Measurements from ENCODE around the gene TRPM4.

The TRPM4 gene

DNA sequence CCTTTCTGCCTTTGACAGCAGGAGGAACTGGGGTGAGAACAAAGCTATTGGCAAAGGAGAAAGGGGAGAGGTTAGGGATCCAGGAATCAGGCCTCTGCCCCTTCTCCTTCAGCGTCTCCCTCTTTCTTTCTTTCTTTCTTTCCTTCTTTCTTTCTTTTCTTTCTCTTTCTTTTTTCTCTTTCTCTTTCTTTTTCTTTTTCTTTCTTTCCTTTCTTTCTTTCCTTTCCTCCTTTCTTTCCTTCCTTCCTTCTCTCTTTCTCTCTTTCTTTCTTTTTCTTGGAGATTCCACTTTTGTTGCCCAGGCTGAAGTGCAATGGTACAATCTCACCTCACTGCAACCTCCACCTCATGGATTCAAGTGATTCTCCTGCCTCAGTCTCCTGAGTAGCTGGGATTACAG, 75.6 kb downstream of the TRPM4 start:
- POLR2A ChIA-PET = no interaction called here

GRCh38 chr19:49241769-49242168, 84.2 kb downstream of the TRPM4 start:
- TF ChIP-seq ZNF384 (IDR thresholded peaks at IDR 0.05) = 0 out of 2 replicates have a peak, but pooled peaks have one; percentile 11
- TF ChIP-seq FOXK2 (IDR thresholded peaks at IDR 0.05) = no peak
- TF ChIP-seq FOXA1 (IDR thresholded peaks at IDR 0.05) = no peak
- ChIA-PET CTCF (interaction anchor here (0.6 to 0.8 kb wide), 2 partner anchors 55 to 95 kb away, joined by 3 read pairs; no protein-coding TSS in a partner anchor), POLR2A (no interaction called here)
- DNase-seq (ENCODE audit: extremely low spot score) = no peak

More for the DNA sequence above, 75.6 kb downstream of the TRPM4 start:
- CTCF ChIA-PET = no interaction called here
- no peak for DNase-seq (ENCODE audit: extremely low spot score)
- TF ChIP-seq PKNOX1 (IDR thresholded peaks at IDR 0.05) = no peak
- no peak for TF ChIP-seq BHLHE40 (IDR thresholded peaks at IDR 0.05; ENCODE audit: borderline replicate concordance)
- TF ChIP-seq SP1 (IDR thresholded peaks at IDR 0.05) = no peak
- TF ChIP-seq CTBP1 (IDR thresholded peaks at IDR 0.05; ENCODE audit: borderline replicate concordance) = no peak
- TF ChIP-seq FOXK2 (IDR thresholded peaks at IDR 0.05) = no peak
- no peak for TF ChIP-seq SUZ12 (IDR thresholded peaks at IDR 0.05)
- TF ChIP-seq ARNT (IDR thresholded peaks at IDR 0.05) = no peak
- no peak for TF ChIP-seq HDGF (IDR thresholded peaks at IDR 0.05; ENCODE audit: borderline replicate concordance)
- TF ChIP-seq FOXA1 (IDR thresholded peaks at IDR 0.05) = no peak
- TF ChIP-seq NFRKB (IDR thresholded peaks at IDR 0.05) = no peak
- TF ChIP-seq L3MBTL2 (conservative IDR thresholded peaks at IDR 0.05) = no peak
- TF ChIP-seq LEF1 (IDR thresholded peaks at IDR 0.05; ENCODE audit: borderline replicate concordance) = no peak
- no peak for TF ChIP-seq ZNF384 (IDR thresholded peaks at IDR 0.05)
- no peak for TF ChIP-seq ELF4 (IDR thresholded peaks at IDR 0.05)
- TF ChIP-seq FOXM1 (IDR thresholded peaks at IDR 0.05; ENCODE audit: borderline replicate concordance) = no peak

- CTCF ChIA-PET = interaction anchor here (1.0 kb wide), 1 partner anchor 118 kb away, joined by 3 read pairs; no protein-coding TSS in a partner anchor
- TF ChIP-seq NFRKB (IDR thresholded peaks at IDR 0.05) (no peak), ELF4 (IDR thresholded peaks at IDR 0.05) (no peak), TARDBP (IDR thresholded peaks at IDR 0.05) (no peak), L3MBTL2 (conservative IDR thresholded peaks at IDR 0.05) (no peak), FOXK2 (IDR thresholded peaks at IDR 0.05) (no peak), PKNOX1 (IDR thresholded peaks at IDR 0.05) (no peak), SP1 (IDR thresholded peaks at IDR 0.05) (no peak), ARNT (IDR thresholded peaks at IDR 0.05) (no peak), BHLHE40 (IDR thresholded peaks at IDR 0.05; ENCODE audit: borderline replicate concordance) (no peak)
- POLR2A ChIA-PET = no interaction called here
- DNase-seq (ENCODE audit: extremely low spot score) = no peak
These were observed 85.5 kb downstream of the TRPM4 start for GRCh38 chr19:49243129-49243528.

DNA sequence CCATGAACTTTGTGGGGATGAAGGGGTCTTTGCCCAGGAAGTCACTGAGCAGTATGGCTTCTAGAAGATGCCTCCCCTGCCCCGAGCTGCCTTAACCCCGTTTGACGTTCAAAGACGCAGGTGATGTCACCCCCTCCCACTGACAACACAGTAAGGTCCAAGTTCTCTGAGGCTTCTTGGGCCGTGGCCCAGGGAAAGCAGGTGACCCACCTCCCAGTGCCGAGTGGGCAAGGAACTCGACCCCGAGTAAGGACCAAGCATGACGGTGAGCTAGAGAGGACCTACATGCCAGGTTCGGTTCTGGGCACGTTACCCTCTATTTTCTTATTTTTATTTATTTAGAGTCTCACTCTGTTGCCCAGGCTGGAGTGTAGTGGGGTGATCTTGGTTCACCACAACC, 86.1 kb downstream of the TRPM4 start:
- POLR2A ChIA-PET = no interaction called here

DNA sequence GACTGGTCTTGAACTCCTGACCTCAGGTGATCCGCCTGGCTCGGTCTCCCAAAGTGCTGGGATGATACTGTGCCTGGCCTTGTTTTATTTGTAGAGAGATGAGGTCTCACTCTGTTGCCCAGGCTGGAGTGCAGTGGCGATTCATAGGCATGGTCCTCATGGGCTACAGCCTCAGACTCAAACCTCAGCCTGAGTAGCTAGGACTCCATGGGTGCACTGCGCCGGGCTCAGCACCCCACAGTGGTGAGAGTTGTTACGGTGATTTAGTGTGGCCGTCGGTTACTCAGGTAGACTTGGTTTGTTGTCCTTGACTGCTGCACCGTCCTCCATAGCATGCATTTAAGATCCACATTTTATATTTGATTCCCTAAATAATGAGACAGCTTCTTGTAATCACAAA, 86.7 kb downstream of the TRPM4 start:
- no peak for DNase-seq (ENCODE audit: extremely low spot score)
- CTCF ChIA-PET = interaction anchor here (0.7 kb wide), 1 partner anchor 57 kb away, joined by 4 read pairs; no protein-coding TSS in a partner anchor
- POLR2A ChIA-PET = no interaction called here
- TF ChIP-seq ARNT (IDR thresholded peaks at IDR 0.05) (no peak), SUZ12 (IDR thresholded peaks at IDR 0.05) (no peak), FOXK2 (IDR thresholded peaks at IDR 0.05) (no peak), FOXM1 (IDR thresholded peaks at IDR 0.05; ENCODE audit: borderline replicate concordance) (no peak), L3MBTL2 (conservative IDR thresholded peaks at IDR 0.05) (no peak), HDGF (IDR thresholded peaks at IDR 0.05; ENCODE audit: borderline replicate concordance) (no peak), NFRKB (IDR thresholded peaks at IDR 0.05) (no peak), ELF4 (IDR thresholded peaks at IDR 0.05) (no peak), CTBP1 (IDR thresholded peaks at IDR 0.05; ENCODE audit: borderline replicate concordance) (no peak), PKNOX1 (IDR thresholded peaks at IDR 0.05) (no peak), BHLHE40 (IDR thresholded peaks at IDR 0.05; ENCODE audit: borderline replicate concordance) (no peak), FOXA1 (IDR thresholded peaks at IDR 0.05) (no peak), ZNF384 (IDR thresholded peaks at IDR 0.05) (no peak), LEF1 (IDR thresholded peaks at IDR 0.05; ENCODE audit: borderline replicate concordance) (no peak), SP1 (IDR thresholded peaks at IDR 0.05) (no peak)

More for the DNA sequence above, 86.1 kb downstream of the TRPM4 start:
- DNase-seq (ENCODE audit: extremely low spot score) = no peak
- CTCF ChIA-PET = interaction anchor here (0.7 to 1.0 kb wide), 2 partner anchors 57 to 119 kb away, joined by 3 to 4 read pairs; no protein-coding TSS in a partner anchor
- TF ChIP-seq HDGF (IDR thresholded peaks at IDR 0.05; ENCODE audit: borderline replicate concordance) (no peak), L3MBTL2 (conservative IDR thresholded peaks at IDR 0.05) (no peak), CTBP1 (IDR thresholded peaks at IDR 0.05; ENCODE audit: borderline replicate concordance) (no peak), PKNOX1 (IDR thresholded peaks at IDR 0.05) (no peak), SP1 (IDR thresholded peaks at IDR 0.05) (no peak), ARNT (IDR thresholded peaks at IDR 0.05) (no peak), LEF1 (IDR thresholded peaks at IDR 0.05; ENCODE audit: borderline replicate concordance) (no peak), ELF4 (IDR thresholded peaks at IDR 0.05) (no peak), FOXA1 (IDR thresholded peaks at IDR 0.05) (no peak), BHLHE40 (IDR thresholded peaks at IDR 0.05; ENCODE audit: borderline replicate concordance) (no peak)

DNA sequence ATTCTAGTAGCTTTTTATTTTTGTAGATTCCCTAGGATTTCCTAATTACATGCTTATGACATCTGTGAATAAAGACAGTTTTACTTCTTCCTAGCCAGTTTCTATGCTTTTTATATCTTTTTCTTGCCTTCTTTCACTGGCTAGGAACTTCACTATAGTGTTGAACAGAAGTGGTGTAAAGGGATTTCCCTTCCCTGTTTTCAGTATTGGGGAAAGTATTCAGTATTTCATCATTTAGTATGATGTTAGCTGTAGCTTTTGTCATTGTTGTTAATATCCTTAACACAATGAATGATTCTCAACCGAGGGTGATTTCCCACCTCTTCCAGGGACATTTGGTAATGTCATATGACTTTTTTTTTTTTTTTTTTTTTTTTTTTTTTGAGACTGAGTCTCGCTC, 90.1 kb downstream of the TRPM4 start:
- CTCF ChIA-PET = no interaction called here
- POLR2A ChIA-PET = no interaction called here

More for the DNA sequence above, 90.1 kb downstream of the TRPM4 start:
- no peak for DNase-seq (ENCODE audit: extremely low spot score)
- TF ChIP-seq ELF4 (IDR thresholded peaks at IDR 0.05) = no peak
- no peak for TF ChIP-seq BHLHE40 (IDR thresholded peaks at IDR 0.05; ENCODE audit: borderline replicate concordance)
- no peak for TF ChIP-seq ARNT (IDR thresholded peaks at IDR 0.05)
- TF ChIP-seq ZNF384 (IDR thresholded peaks at IDR 0.05) = no peak
- no peak for TF ChIP-seq FOXK2 (IDR thresholded peaks at IDR 0.05)
- no peak for TF ChIP-seq SP1 (IDR thresholded peaks at IDR 0.05)
- no peak for TF ChIP-seq FOXA1 (IDR thresholded peaks at IDR 0.05)
- no peak for TF ChIP-seq NFRKB (IDR thresholded peaks at IDR 0.05)
- no peak for TF ChIP-seq PKNOX1 (IDR thresholded peaks at IDR 0.05)
- TF ChIP-seq TARDBP (IDR thresholded peaks at IDR 0.05) = no peak
- no peak for TF ChIP-seq L3MBTL2 (conservative IDR thresholded peaks at IDR 0.05)
- no peak for TF ChIP-seq HDGF (IDR thresholded peaks at IDR 0.05; ENCODE audit: borderline replicate concordance)
- no peak for TF ChIP-seq FOXM1 (IDR thresholded peaks at IDR 0.05; ENCODE audit: borderline replicate concordance)
- TF ChIP-seq SUZ12 (IDR thresholded peaks at IDR 0.05) = no peak
- TF ChIP-seq LEF1 (IDR thresholded peaks at IDR 0.05; ENCODE audit: borderline replicate concordance) = no peak
- no peak for TF ChIP-seq CTBP1 (IDR thresholded peaks at IDR 0.05; ENCODE audit: borderline replicate concordance)

All from HEK293T (cell line).